Measurements from ENCODE around the gene TRMT1L. TPM values are rescaled to one million over a fixed set of nuclear protein-coding genes. Genes with fewer than 3 reads are reported as not detected.

The TRMT1L gene
- total RNA-seq, 1 experiment from 2014 or later, result 26.1 TPM

DNA sequence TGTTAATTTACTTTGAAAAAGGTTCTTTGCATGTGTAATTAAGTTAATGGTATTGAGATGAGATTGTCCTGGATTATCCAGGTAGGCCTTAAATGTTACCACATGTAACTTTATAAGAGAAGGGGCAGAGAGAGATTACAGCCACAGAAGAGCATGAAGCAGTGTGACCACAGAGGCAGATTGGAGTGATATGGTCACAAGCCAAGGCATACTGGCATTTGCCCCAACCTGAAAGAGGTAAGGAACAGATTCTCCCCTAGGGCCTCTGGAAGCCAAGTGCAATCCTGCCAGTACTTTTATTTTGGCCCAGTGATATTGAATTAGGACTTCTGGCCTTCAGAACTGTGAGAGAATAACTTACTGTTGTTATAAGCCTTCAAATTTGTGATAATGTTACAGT lies 88.4 kb downstream of the TRMT1L start:
- Histone ChIP-seq H3K27ac (ENCODE audit: low read length) (no peak overlapping the region), H2AFZ (ENCODE audit: low read length) (no peak overlapping the region), H3K4me1 (ENCODE audit: low read length) (peaks cover 27% of the 10 kb centered on the region), H3K9me2 (replicated peaks; ENCODE audit: insufficient read depth, low read length) (no peaks in the 10 kb centered on the region), H3K36me3 (ENCODE audit: insufficient read depth, low read length) (peaks cover 9% of the 10 kb centered on the region), H3K9ac (ENCODE audit: low read length) (no peak overlapping the region), H4K20me1 (ENCODE audit: insufficient read depth, low read depth, low read length) (no peaks in the 10 kb centered on the region), H3K79me2 (ENCODE audit: low read length) (peaks cover 96% of the 10 kb centered on the region), H3K4me3 (ENCODE audit: low read length) (no peak overlapping the region), H3K27me3 (ENCODE audit: low read length) (no peaks in the 10 kb centered on the region), H3K9me3 (ENCODE audit: low read length) (peaks cover 9% of the 10 kb centered on the region; the same call in 1 of the 2 replicates), H3K4me2 (ENCODE audit: low read depth, low read length, poor library complexity, severe bottlenecking) (no peak overlapping the region)
- DNase-seq, result no peak

Other genes starting within 250 kb of the TRMT1L start
- 26.1 and 31.2 TPM in 2 replicates for gene NIBAN1, start 182.4 kb downstream of the TRMT1L start, total RNA-seq (2014; rRNA removed; shearing (Covaris generic); ENCODE audit: low replicate concordance)
- gene RNF2, start 111.4 kb downstream of the TRMT1L start, total RNA-seq (2014; rRNA removed; shearing (Covaris generic); ENCODE audit: low replicate concordance), result 30.4 and 31.7 TPM in 2 replicates
- gene SWT1, start 214 bp upstream of the TRMT1L start, total RNA-seq (2014; rRNA removed; shearing (Covaris generic); ENCODE audit: low replicate concordance), result 0.43 and 1.8 TPM in 2 replicates
- 60.0 and 113 TPM in 2 replicates for gene IVNS1ABP, start 160.3 kb upstream of the TRMT1L start, total RNA-seq (2014; rRNA removed; shearing (Covaris generic); ENCODE audit: low replicate concordance)